ENCODE measurements around the gene ERCC6. TPM values are rescaled to one million over a fixed set of nuclear protein-coding genes. Genes with fewer than 3 reads are reported as not detected.

ERCC6 gene
- total and polyA plus RNA-seq, 12 donors = 1.9 to 32.4 (median 21.6) TPM

DNA sequence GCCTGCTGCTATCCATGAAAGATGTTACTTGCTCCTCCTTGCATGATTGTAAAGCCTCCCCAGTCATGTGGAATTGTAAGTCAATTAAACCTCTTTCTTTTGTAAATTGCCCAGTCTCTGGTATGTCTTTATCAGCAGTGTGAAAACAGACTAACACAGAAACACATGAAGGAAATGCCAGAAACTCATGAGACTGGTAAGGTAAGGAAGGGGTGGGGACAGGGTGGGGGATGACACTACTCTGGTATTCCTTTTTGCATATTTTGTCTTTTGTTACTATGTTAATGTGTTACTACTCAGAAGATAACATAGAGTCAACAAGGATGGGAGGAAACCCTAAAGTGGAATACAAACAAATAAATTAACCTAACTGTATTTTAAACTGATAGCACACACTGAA lies 73.2 kb downstream of the ERCC6 start:
- Histone ChIP-seq H3K4me1 (no peaks in the 10 kb centered on the region), H3K27ac (no peak overlapping the region), H3K4me3 (no peak overlapping the region), H3K9me3 (peaks cover 0 to 12% (median 0%) of the 10 kb centered on the region in 11 donors), H3K27me3 (no peaks in the 10 kb centered on the region), H3K36me3 (peaks cover 0 to 69% (median 37%) of the 10 kb centered on the region in 9 donors)
- intact Hi-C loops (cut with DNase I) = no loop called here
- no peak for DNase-seq
- TF ChIP-seq, protein P1, sequence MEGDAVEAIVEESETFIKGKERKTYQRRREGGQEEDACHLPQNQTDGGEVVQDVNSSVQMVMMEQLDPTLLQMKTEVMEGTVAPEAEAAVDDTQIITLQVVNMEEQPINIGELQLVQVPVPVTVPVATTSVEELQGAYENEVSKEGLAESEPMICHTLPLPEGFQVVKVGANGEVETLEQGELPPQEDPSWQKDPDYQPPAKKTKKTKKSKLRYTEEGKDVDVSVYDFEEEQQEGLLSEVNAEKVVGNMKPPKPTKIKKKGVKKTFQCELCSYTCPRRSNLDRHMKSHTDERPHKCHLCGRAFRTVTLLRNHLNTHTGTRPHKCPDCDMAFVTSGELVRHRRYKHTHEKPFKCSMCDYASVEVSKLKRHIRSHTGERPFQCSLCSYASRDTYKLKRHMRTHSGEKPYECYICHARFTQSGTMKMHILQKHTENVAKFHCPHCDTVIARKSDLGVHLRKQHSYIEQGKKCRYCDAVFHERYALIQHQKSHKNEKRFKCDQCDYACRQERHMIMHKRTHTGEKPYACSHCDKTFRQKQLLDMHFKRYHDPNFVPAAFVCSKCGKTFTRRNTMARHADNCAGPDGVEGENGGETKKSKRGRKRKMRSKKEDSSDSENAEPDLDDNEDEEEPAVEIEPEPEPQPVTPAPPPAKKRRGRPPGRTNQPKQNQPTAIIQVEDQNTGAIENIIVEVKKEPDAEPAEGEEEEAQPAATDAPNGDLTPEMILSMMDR (IDR thresholded peaks at IDR 0.05) = no peak
- no peak for ATAC-seq

Other genes starting within 250 kb of the ERCC6 start
- gene C10orf71, start 240.0 kb downstream of the ERCC6 start, total RNA-seq = 100 to 1,000 TPM in 9 of 10 donors, 10 to 100 TPM in 1; 56.0 to 225 (median 180) TPM
- 10 to 100 TPM in 1 of 2 donors, 1 to 10 TPM in 1; 3.6 to 23.0 TPM for gene C10orf71, start 240.0 kb downstream of the ERCC6 start, polyA plus RNA-seq
- not detected for gene DRGX, start 143.0 kb downstream of the ERCC6 start, total RNA-seq
- not detected for gene DRGX, start 143.0 kb downstream of the ERCC6 start, polyA plus RNA-seq
- not detected for gene SLC18A3, start 71.2 kb upstream of the ERCC6 start, total RNA-seq
- gene SLC18A3, start 71.2 kb upstream of the ERCC6 start, polyA plus RNA-seq = not detected
- not detected for gene CHAT, start 74.9 kb upstream of the ERCC6 start, total RNA-seq
- gene CHAT, start 74.9 kb upstream of the ERCC6 start, polyA plus RNA-seq = not detected
- gene C10orf53, start 140.5 kb upstream of the ERCC6 start, total RNA-seq = not detected
- gene C10orf53, start 140.5 kb upstream of the ERCC6 start, polyA plus RNA-seq = not detected
- gene OGDHL, start 223.2 kb upstream of the ERCC6 start, total RNA-seq = 10 to 100 TPM in 2 of 10 donors, 1 to 10 TPM in 4, under 1 TPM in 4; 0.82 to 11.4 (median 3.9) TPM
- 1 to 10 TPM in 1 of 2 donors, under 1 TPM in 1; 0.07 to 1.8 TPM for gene OGDHL, start 223.2 kb upstream of the ERCC6 start, polyA plus RNA-seq